ENCODE data around the gene TSSK2.
"Not testable (repeated sequence)": the region's sequence is repeated elsewhere in the genome, so short reads cannot be mapped to it uniquely, and the experiment has no call there.

Gene TSSK2

DNA sequence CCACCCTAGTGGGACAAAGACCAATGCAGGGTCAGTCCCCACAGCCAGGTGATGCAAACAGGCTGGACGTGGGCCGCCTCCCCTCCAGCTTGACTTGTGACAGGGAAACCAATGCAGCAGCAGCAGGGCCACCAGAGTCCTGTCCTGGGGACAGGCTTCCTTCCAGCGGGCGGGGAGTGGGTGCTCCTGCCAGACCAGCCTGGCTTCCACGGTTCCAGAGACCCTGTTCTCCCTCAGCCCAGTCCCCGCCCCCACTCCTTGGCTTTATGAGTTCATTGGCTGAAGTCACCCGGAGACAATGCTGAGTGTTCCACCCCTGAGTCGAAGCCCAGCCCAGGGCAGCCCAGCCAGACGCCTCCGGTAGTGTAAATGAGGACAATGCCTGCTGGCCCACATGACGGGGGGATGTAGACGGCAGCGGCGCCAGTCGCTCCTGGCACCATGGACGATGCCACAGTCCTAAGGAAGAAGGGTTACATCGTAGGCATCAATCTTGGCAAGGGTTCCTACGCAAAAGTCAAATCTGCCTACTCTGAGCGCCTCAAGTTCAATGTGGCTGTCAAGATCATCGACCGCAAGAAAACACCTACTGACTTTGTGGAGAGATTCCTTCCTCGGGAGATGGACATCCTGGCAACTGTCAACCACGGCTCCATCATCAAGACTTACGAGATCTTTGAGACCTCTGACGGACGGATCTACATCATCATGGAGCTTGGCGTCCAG lies at the start of gene TSSK2:
TSS of gene TSSK2 (plus strand) at position 350 of the 726 bp plus-strand sequence. CDS start at position 442, 92 bp downstream.
- in situ Hi-C loops (cut with MboI; ENCODE audit: low sequenced_read_pairs), result no loop called here

DNA sequence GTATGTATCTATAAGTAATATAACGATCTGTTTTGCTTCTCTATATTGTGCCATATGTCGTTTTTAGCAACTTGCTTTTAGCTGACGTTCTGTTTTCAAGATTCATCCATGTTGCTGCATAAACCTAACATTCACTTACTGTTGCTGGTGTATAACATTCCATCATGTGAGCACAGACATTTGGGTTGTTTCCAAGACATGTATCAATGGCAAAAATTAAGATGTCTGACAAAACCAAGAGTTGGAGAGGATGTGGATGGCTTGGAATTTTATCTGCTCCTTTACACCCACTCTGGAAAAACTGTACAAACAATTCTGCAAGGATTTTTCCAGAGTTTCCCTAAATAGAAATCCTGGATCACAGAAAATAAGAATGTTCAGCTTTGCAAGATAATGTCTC lies 49.8 kb upstream of the TSSK2 start:
- in situ Hi-C loops (cut with MboI; ENCODE audit: low sequenced_read_pairs), result no loop called here

DNA sequence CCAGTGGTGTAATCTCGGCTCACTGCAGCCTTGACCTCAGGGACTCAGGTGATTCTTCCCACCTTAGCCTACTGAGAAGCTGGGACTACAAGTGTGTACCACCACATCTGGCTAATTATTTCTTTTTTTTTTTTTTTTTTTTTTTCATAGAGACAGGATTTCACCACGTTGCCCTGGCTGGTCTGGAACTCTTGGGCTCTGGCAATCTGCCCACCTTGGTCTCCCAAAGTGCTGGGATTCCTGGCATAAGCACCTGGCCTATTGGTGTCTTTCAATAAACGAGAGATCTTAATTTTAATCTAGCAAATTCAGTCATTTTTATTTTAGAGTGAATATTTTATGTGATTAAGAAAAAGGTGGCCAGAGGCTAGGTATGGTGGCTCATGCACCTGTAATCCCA lies 49.0 kb upstream of the TSSK2 start:
- in situ Hi-C loops (cut with MboI; ENCODE audit: low sequenced_read_pairs), result no loop called here

DNA sequence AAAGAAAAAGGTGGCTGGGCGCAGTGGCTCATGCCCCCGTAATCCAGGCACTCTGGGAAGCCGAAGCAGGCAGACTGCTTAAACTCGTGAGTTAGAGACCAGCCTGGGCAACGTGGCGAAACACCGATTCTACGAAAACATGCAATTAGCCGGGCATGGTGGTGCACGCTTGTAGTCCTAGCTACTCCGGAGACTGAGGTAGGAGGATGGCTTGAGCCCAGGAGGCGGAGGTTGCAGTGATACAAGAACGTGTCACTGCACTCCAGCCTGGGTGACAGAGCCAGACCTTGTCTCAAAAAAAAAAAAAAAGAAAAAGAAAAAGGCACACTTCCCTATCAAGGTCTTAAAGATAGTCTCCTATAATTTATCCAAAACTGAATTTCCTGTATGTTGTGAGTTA lies 48.3 kb upstream of the TSSK2 start:
- in situ Hi-C loops (cut with MboI; ENCODE audit: low sequenced_read_pairs), result no loop called here

DNA sequence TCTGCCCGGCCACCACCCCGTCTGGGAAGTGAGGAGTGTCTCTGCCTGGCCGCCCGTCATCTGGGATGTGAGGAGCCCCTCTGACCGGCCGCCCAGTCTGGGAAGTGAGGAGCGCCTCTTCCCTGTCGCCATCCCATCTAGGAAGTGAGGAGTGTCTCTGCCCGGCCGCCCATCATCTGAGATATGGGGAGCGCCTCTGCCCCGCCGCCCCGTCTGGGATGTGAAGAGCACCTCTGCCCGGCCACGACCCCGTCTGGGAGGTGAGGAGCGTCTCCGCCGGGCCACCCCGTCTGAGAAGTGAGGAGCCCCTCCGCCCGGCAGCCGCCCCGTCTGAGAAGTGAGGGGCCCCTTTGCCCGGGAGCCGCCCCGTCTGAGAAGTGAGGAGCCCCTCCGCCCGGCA lies 47.0 kb upstream of the TSSK2 start:
- in situ Hi-C loops (cut with MboI; ENCODE audit: low sequenced_read_pairs), result not testable (repeated sequence)

- in situ Hi-C loops (cut with MboI; ENCODE audit: low sequenced_read_pairs), result not testable (repeated sequence)
Measured at GRCh38 chr22:19084586-19084985, 46.5 kb upstream of the TSSK2 start.

- in situ Hi-C loops (cut with MboI; ENCODE audit: low sequenced_read_pairs), result no loop called here
Measured at GRCh38 chr22:19085233-19085718, 45.8 kb upstream of the TSSK2 start.

- in situ Hi-C loops (cut with MboI; ENCODE audit: low sequenced_read_pairs), result no loop called here
Measured at GRCh38 chr22:19086417-19086816, 44.7 kb upstream of the TSSK2 start.

DNA sequence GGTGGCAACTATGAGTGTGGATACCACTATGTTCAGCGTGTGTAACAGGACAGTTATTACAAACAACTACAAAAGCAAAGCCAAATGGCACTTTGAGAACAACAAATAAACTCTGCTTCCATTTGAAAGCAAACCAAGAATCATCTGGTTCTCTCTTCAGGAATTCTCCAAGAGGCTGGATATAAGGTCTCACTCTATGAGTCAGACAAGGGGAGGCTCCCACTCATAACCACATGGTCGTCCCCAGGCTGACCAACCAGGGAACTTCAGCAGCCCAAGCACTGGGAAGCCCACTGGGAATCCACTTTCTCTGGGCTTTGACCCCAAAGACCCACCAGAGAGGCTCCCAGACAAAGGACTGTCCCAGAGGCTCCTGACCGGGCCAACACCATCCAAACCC lies 44.2 kb upstream of the TSSK2 start:
- in situ Hi-C loops (cut with MboI; ENCODE audit: low sequenced_read_pairs), result no loop called here

DNA sequence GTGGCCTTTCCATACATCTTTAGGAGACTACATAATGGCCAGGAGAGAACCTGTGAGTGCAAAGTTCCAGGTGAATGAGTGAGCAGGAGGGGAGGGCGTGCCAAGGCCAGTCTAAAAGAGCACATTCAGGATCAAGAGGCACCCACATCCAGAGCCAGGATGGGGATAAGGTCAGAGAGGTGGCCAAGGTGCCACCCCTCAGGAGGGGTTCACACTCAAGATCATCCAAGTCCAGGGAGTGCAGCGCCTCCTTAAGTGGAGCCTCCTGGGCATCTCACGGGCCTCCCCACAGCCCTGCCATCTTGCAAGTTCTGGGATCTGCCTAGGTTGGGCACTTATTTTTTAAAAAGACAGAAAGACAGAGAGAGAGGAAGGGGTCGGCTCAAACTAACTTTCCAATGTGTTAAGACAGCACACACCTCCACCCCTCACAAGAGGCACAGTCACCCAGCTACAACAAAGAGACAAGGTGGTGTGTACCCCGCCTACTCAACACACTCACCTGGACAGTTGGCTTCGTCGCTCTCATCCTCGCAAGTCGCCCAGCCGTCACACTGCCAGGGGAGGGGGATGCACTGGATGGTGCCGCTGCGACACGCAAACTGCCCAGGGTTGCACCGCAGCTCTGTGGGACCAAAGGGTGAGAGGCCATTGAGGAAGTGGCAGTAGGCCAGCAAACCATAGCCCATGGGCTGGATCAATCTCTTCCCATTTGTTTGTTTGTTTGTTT lies 42.1 kb upstream of the TSSK2 start:
- in situ Hi-C loops (cut with MboI; ENCODE audit: low sequenced_read_pairs), result no loop called here

DNA sequence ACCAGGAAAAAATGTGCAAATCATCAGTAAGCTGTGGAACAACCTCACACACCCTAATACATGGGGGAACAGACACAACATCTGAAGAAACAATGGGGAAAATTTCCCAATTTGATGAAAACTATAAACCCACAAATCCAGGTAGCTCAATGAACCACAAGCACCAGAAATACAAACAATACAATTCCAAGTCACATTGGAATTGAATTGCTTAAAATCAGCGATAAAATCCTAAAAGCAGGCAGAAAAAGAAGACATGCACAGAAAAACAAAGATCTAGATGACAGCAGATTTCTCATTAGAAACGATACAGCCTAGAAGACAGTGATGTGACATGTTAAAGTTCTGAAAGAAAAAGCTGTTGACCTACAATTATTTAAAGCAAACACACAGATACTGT lies 40.9 kb upstream of the TSSK2 start:
- in situ Hi-C loops (cut with MboI; ENCODE audit: low sequenced_read_pairs), result no loop called here

DNA sequence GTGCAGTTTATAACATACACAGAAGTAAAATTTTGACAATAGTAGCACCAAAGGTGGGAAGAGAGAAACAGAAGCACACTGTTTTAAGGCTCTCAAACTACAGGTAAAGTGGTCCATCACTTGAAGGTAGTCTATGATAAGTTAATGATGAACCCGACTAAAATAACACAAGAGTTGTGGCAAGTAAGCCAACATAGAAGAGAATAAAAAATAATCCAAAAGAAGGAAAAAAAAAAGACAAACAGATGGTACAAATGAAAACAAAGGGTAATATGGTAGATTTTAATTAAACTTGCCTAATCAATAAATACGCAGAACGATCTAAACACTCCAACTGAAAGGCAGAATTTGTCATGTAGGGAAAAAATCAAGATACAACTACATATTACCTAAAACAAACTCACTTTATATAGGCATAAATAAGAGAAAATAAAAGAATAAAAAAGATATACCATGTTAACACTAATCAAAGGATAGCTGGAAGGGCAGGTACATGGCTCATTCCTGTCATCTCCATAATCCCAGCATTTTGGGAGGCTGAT lies 40.5 kb upstream of the TSSK2 start:
- in situ Hi-C loops (cut with MboI; ENCODE audit: low sequenced_read_pairs), result no loop called here

DNA sequence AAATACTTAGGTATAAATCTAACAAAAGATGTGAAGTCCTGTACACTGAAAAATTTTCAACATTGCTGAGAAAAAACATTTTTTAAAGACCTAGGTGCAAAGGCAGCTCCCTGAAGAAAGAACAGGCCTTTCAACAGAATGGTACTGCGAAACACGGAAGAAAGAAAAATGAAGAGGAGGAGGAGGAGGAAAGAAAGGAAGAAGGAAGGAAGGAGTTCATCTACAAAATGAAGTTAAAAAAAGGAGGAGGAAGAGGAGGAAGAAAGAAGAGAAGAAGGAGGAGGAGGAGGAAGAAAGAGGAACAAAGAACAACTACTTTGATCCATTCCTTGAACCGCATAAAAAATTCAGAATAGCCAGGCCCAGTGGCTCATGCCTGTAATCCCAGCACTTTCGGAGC lies 38.4 kb upstream of the TSSK2 start:
- in situ Hi-C loops (cut with MboI; ENCODE audit: low sequenced_read_pairs), result no loop called here

GRCh38 chr22:19094393-19094997 lies 36.6 kb upstream of the TSSK2 start:
- in situ Hi-C loops (cut with MboI; ENCODE audit: low sequenced_read_pairs), result no loop called here

GRCh38 chr22:19096555-19096954 lies 34.6 kb upstream of the TSSK2 start:
- in situ Hi-C loops (cut with MboI; ENCODE audit: low sequenced_read_pairs), result no loop called here

- in situ Hi-C loops (cut with MboI; ENCODE audit: low sequenced_read_pairs), result no loop called here
Measured at GRCh38 chr22:19097518-19097917, 33.6 kb upstream of the TSSK2 start.

DNA sequence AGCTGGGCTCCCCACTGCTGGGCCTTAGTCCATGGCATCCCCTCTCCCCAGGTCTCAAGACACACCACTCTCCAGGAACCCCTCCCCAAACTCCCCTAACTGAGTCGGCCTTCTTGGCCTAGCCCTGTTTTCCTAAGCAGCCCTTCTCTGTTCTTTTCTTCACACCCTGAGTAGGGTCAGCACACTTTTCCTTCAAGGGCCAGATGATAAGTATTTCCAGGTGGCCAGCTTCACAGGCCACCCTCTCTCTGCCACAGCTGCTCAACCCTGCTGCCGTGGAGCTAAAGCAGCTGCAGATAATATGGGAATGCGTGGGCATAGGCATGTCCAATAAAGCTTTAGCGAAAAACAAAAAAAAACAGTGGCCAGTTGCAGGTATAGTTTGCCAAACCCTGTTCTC lies 33.0 kb upstream of the TSSK2 start:
- in situ Hi-C loops (cut with MboI; ENCODE audit: low sequenced_read_pairs), result no loop called here

DNA sequence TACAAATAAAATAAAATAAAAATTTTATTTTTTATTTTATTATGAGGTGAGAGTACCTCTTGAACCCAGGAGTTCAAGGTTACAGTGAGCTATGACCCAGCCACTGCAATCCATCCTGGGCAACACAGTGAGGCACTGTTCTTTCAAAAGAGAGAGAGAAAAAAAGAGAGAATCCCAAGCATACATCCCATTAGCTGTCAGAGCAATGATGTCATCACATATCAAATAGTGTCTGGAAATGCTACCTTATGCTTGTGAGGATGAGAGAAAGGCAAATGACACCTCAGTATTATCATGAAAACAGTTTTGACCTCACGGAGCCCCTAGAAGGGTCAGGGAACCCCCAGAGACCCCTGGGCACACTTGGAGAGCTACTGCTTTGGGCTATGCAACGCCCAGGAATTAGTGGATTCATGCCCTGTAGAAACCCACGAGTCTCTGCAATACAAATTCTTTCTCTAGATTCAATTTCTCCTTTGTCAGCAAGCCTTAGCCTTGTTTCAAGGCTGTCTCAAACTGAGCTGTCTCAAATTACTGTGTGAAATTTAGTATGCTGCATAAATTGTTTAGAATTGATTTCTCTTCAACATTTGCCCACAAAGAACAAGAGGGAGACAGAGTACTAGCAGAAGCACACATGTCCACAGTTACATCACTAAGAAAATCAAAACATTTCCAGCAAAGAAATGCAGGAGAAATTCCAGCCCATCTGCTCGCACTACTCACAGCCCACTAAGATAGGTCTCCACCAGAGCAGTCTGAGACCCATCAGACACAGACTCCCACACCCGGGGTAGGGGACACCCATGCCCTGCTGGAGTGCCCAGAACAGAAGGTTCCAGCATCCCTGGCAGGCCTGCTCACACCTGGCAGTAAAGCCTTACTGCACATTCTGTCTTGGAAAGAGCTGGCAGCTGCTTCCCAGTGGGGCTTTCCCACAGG lies 27.0 kb upstream of the TSSK2 start:
- in situ Hi-C loops (cut with MboI; ENCODE audit: low sequenced_read_pairs), result no loop called here

DNA sequence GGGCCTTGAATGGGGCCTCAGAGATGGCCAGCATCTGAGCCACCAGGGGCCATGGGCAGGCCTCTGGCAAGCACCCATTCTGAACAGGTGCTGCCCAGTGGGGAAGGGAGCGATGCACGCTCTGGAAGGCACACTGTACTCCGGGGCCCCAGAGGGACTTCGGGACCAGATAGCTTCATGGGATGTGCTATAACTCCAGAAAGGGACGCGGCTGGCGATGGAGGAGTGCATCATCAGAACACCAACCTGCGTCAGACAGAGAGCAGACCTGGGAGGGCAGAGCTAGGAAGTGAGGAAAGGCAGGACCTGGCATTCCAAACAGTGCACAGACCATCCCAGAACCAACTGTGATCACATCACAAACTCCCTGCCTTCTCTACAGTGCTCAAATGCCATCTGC lies 25.7 kb upstream of the TSSK2 start:
- in situ Hi-C loops (cut with MboI; ENCODE audit: low sequenced_read_pairs), result no loop called here

Measured in HL-60/S4 (cell line).